Globus pallidus (tissue), 1 donor: ENCODE data around the gene ZNF567.
"Not testable (repeated sequence)": the region's sequence is repeated elsewhere in the genome, so short reads cannot be mapped to it uniquely, and the experiment has no call there.

Experiments
- DNase-seq: peaks from one replicate; pipeline ENCODE4 v3.0.0-alpha.2; 2015; ENCODE audit warnings: low spot score

Gene ZNF567

DNA sequence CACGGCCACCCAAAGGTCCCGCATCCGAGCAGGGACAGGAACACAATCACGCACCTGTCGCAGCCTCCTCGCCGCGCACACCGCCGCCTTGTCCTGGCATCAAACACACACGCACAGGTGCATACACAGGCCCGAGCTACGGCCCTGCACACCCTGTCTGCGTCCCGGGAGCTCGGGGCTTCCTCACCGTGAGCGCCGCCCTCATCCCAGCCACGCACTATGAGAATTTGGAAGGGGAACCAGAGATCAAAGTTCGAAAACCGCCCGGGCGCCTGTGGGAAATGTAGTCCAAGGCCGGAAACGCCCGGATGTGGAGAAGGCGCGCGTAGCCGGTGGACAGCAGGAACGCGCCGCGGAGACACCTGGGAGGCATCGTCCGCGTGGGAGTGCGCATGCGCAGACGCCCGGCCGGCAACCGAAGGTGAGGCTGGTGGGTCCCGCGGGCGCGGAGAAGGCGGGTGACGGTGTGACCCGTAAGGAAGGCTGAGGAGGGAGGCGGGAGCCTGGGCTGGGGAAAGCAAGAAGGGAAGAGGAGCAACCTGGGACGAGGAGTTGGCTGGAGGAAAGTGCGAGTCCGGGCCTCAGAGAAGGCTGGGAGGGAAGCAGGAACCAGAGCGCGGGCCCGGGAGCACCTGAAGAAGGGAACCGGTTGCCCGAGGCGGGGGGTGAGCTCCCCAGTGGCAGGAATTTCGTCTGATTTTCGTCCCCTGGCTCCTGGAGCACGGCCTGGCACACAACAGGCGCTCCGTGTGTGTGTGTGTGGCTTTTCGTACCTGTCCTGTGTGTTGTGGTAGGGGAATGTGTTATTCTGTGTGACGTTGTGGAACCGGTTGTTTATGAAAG lies at the start of gene ZNF567:
Gene ZNF567 (plus strand): TSS at position 399 of the 843 bp plus-strand sequence. CDS start 7,256 bp downstream, outside the sequence.
- peak; percentile 94 for DNase-seq

- DNase-seq, result no peak
These were observed 48.4 kb upstream of the ZNF567 start for GRCh38 chr19:36638862-36639510.

DNA sequence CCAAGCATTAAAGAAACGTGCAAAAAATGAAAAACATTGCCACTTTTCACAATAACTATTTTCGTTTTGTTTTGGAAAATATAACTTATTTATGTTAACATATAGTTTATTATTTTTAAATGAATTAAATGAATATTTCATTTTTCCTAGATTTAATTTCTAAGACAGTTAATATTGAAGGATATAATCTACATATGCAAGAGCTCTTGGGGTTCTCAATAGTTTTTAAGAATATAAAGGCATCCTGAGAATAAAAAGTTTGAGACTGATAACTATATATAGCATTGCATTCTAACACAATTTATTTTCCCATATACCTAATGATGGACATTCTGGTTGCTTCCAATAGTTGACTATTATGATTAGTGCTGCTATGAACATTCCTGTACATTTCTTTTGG lies 40.7 kb upstream of the ZNF567 start:
- DNase-seq, result no peak

DNA sequence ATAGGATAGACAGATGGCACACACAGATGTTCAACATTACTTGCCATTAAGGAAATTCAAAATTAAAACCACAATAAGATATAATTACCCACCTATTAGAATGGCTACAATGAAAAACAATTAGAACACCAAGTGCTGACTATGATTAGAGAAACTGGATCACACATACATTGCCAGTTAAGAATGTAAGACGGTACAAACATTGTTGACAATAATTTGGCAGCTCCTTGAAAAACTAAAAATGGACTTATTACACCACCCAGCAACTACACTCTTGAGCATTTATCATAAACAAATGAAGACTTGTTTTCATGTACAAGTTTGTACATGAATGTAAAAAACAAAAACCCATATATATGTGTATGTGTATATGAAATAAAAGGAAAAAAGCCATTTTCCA lies 34.5 kb upstream of the ZNF567 start:
- DNase-seq, result no peak

DNA sequence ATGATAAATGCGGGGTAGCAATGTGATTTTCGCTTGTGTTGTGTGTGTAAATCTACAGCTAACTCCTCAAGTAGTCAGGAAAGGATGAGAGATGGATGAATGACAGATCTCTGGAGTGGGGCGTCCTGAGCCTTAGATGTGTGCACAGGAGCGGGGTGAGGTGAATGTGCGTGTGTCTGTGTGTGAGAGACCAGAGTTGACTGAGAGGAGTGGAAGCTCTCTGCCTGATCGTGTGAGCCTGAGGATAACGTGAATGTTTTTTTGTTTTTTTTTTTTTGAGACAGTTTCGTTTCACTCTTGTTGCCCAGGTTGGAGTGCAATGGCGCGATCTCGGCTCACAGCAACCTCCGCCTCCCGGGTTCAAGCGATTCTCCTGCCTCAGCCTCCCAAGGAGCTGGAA lies 21.6 kb upstream of the ZNF567 start:
- DNase-seq, result no peak

DNA sequence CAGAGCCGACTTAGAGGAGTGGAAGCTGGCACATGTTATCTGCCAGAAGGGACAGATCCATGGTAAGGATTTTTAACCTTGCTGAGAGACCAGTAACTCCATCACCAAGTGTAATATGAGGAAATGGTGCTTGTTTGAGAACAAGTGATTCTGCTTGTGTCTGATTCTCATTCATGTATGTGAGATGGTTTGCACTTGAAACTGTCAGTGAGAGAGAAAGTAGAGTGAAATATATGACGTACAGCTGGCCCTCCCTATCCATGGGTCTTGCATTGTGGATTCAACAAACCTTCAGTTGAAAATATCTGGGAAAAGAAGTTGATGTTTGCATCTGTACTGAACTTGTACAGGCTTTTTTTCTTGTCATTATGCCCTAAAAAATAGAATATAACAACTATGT lies 18.8 kb upstream of the ZNF567 start:
- no peak for DNase-seq

DNA sequence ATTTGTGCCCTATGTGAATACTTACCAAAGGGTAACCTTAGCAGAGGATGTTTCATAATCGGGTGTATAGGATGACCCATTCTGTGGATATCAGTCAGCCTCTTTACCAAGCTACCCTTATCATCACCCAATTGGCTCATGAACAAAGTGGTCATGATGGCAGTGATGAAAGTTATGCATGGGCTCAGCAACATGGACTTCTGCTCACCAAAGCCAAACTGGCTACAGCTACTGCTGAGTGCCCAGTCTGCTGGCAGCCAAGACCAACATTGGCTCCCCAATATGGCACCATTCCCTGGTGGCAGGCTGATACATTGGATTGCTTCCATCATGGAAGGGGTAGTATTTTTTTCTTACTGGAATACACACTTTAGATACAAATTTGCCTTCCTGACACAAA lies 15.0 kb upstream of the ZNF567 start:
- DNase-seq, result no peak

- DNase-seq, result no peak
These were observed 13.2 kb upstream of the ZNF567 start for GRCh38 chr19:36674201-36674600.

- no peak for DNase-seq
These were observed 8.0 kb upstream of the ZNF567 start for GRCh38 chr19:36679455-36679854.

GRCh38 chr19:36685835-36686234 lies 1.6 kb upstream of the ZNF567 start:
- DNase-seq, result no peak

- no peak for DNase-seq
These were observed 823 bp upstream of the ZNF567 start for GRCh38 chr19:36686365-36687213.

DNA sequence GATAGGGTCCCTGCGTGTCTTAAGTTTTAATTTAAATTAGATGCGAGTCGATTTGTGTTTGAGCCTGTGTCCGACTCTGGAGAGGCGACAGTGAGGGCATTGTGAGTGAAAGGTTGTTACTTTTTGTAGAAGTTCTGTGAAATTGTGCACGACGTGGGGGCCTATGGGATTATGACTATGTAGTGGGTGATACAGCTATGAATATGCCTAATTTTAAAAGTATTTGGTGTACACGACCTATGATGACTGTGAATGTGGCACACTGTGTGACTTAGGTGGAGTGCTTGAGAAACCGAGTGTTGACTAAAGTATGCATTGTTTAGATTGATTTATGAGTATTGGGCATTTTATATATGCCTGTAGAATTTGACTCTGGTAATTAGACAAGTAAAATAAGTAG lies 646 bp downstream of the ZNF567 start:
- no peak for DNase-seq

GRCh38 chr19:36707134-36707533 lies 19.7 kb downstream of the ZNF567 start:
- DNase-seq, result no peak

DNA sequence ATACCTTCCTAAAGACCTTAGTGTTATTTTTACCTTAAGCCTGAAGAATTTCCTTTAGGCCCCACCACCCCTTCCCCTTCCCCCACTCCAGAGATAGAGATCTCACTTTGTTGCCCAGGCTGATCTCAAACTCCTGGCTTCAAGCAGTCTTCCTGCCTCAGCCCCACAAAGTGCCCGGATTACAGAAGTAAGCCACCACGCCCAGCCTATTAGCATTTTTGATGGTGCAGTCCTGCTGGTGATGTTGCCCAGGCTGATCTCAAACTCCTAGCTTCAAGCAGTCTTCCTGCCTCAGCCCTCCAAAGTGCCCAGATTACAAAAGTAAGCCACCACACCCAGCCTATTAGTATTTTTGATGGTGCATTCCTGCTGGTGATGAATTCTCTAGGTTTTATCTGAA lies 22.0 kb downstream of the ZNF567 start:
- no peak for DNase-seq

DNA sequence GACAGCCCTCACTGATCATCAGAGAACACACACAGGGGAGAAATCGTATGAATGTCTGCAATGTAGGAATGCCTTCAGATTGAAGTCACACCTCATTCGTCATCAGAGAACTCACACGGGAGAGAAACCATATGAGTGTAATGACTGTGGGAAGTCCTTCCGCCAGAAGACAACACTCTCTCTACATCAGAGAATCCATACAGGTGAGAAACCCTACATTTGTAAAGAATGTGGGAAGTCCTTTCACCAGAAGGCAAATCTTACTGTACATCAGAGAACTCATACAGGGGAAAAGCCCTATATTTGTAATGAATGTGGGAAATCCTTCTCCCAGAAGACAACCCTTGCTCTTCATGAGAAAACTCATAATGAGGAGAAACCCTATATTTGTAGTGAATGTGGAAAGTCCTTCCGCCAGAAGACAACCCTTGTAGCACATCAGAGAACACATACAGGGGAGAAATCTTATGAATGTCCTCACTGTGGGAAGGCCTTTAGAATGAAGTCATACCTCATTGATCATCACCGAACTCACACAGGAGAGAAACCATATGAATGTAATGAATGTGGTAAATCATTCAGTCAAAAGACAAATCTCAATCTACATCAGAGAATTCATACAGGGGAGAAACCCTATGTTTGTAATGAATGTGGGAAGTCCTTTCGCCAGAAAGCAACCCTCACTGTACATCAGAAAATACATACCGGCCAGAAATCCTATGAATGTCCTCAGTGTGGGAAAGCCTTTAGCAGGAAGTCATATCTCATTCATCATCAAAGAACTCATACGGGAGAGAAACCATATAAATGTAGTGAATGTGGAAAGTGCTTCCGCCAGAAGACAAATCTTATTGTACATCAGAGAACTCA lies 32.5 kb downstream of the ZNF567 start:
- DNase-seq, result no peak

DNA sequence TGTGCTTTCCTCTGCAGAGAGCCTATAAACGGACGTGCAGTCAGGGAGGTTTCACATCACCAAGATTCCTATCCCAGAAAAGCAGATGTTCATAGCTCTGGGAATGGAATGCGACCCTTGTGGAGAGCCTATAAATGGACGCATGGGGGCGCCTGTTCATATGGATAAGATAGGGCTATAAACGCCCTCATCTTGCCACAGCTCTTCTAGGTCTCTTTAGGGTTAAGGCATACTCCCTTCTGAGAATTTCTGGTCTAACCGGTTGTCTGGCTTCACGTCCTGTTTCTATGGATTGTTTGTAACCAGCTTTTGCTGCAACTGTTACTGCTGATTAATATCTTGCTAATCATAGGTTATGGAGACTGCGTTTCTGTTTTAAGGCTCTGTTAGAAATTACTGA lies 48.8 kb downstream of the ZNF567 start:
- DNase-seq, result not testable (repeated sequence)

DNA sequence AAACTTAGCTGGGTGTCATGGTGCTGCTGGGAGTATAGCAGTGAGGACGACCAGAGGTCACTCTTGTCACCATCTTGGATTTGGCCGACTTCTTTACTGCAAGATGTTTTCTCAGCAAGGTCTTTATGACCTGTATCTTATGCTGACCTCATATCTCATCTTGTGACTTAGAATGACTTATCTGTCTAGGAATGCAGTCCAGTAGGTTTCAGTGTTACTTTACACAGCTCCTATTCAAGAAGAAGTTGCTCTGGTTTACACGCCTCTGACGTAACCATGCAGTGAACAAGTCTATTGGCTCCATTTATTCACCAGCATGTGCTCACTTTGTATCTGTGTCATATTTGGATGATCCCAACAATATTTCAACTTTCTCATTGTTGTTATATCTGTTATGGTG lies 58.5 kb downstream of the ZNF567 start:
- DNase-seq, result no peak

DNA sequence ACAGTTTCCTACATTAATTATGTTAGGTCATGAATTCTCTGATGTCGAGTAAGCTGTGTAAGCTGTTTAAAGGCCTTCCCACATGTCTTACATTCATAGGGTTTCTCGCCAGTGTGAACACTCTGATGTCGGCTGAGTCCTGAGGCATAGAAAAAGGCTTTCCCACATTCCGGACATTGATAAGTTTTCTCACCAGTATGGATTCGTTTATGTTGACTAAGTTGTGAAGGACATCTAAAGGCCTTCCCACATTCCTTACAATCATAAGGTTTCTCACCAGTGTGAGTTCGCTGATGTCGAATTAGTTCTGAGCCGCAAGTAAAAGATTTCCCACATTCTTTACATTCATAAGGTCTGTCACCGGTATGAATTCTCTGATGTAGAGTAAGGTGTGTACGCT lies 60.3 kb downstream of the ZNF567 start:
- DNase-seq, result no peak

GRCh38 chr19:36748431-36749275 lies 61.2 kb downstream of the ZNF567 start:
- no peak for DNase-seq

DNA sequence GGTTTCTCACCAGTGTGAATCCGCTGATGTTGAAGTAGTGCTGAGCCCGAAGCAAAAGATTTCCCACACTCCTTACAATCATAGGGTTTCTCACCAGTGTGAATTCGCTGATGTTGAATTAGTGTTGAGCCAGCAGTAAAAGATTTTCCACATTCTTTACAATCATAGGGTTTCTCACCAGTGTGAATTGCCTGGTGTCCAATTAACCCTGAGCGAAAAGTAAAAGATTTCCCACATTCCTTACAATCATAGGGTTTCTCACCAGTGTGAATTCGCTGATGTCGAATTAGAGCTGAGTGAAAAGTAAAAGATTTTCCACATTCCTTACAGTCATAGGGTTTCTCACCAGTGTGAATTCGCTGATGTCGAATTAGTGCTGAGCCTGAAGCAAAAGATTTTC lies 62.2 kb downstream of the ZNF567 start:
- DNase-seq, result not testable (repeated sequence)
